Left ventricle myocardium inferior (tissue), 1 donor: Measurements from ENCODE around the gene SIVA1. TPM values are rescaled to one million over a fixed set of nuclear protein-coding genes. Genes with fewer than 3 reads are reported as not detected.

ENCODE experiments used
- DNase-seq: peaks from one replicate; pipeline ENCODE4 v3.0.0-alpha.2; 2020
- H3K27ac ChIP-seq: fragments of 200-600 bp; replicated peaks from 2 replicates; pipeline ENCODE4 v1.8.0; 2021
- H3K27me3 ChIP-seq: fragments of 200-600 bp; 2 replicates; pipeline ENCODE4 v1.8.0; 2021; ENCODE audit warnings: low read depth
- H3K36me3 ChIP-seq: fragments of 200-600 bp; 2 replicates; pipeline ENCODE4 v1.8.0; 2021
- H3K4me1 ChIP-seq: fragments of 200-600 bp; 2 replicates; pipeline ENCODE4 v1.8.0; 2021
- H3K4me3 ChIP-seq: fragments of 200-600 bp; 2 replicates; pipeline ENCODE4 v1.8.0; 2021; ENCODE audit warnings: mild to moderate bottlenecking, moderate library complexity
- H3K9me3 ChIP-seq: fragments of 200-600 bp; replicated peaks from 2 replicates; pipeline ENCODE4 v1.8.0; 2021
- CTCF ChIP-seq: fragments of 200-600 bp; IDR thresholded peaks from 2 replicates; pipeline ENCODE4 v1.8.0; 2021; ENCODE audit warnings: antibody characterized with exemption, mild to moderate bottlenecking, borderline replicate concordance
- intact Hi-C: fragments of 100-400 bp; cut with micrococcal nuclease; formaldehyde crosslinking; loops from one replicate; pipeline ENCODE4 v1.11.0; 2022
- long read RNA-seq: library from polyadenylated mRNA; unstranded; transcript quantifications from one replicate; pipeline ENCODE4 v2.0.0, GENCODE V29; 2021
- total RNA-seq: library from RNA; stranded (reverse); fragmentation: NEBNext Ultra II Directional; extraction: Animal tissue kit (Norgen Biotek cat#: 25700); gene quantifications from one replicate; pipeline ENCODE4 v1.2.1, GENCODE V29; 2021
- donor health status: DM: no; HTN: yes; CAD: no; lungs with severe emphysema.

Gene SIVA1, protein sequence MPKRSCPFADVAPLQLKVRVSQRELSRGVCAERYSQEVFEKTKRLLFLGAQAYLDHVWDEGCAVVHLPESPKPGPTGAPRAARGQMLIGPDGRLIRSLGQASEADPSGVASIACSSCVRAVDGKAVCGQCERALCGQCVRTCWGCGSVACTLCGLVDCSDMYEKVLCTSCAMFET
- 55.6 TPM for total RNA-seq
- long read RNA-seq, transcript SIVA1-201 (4 exons, 802 nt): major isoform, 61 of 78 reads
- long read RNA-seq, partial matches to known transcripts: 1 of 78 reads
- long read RNA-seq, other reads (novel, unspliced or antisense): 10 of 78 reads

- peak; percentile 100 for DNase-seq
- peaks cover 44% of the 10 kb centered on the region for H3K4me1 ChIP-seq
- no peaks in the 10 kb centered on the region for H3K9me3 ChIP-seq
- H3K4me3 ChIP-seq: peak within 1 kb of the TSS; percentile 98
- peaks cover 26% of the 10 kb centered on the region for H3K36me3 ChIP-seq
- no peak for TF ChIP-seq CTCF
- no peaks in the 10 kb centered on the region for H3K27me3 ChIP-seq
- peak within 1 kb of the TSS; percentile 91 for H3K27ac ChIP-seq
- intact Hi-C loops: no loop called here
These were observed at the start of gene SIVA1 for GRCh38 chr14:104752735-104753527. Gene SIVA1 (plus strand): TSS chr14:104753147. CDS start chr14:104753202, 55 bp downstream.

DNA sequence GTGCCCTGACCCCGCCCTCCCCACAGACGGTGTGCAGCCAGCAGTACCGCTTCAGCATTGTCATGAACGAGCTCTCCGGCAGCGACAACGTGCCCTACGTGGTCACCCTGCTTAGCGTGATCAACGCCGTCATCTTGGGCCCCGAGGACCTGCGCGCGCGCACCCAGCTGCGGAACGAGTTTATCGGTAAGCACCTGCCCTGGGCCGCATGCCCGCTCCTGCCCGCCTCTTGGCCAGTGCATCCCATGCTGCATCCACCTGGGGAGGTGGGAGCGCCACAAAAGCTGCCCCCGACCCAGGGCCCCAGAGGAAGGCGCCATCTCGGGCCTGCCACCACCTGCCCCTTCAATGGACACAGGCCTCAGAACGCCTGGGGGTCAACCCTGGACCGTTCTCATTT, 49.7 kb upstream of the SIVA1 start:
- no peaks in the 10 kb centered on the region for H3K9me3 ChIP-seq
- intact Hi-C loops: no loop called here
- peaks cover 53% of the 10 kb centered on the region for H3K36me3 ChIP-seq
- H3K27me3 ChIP-seq: no peaks in the 10 kb centered on the region
- no peak for TF ChIP-seq CTCF
- H3K27ac ChIP-seq: no peak overlapping the region
- peaks cover 45% of the 10 kb centered on the region for H3K4me1 ChIP-seq
- H3K4me3 ChIP-seq: no peak overlapping the region
- DNase-seq: no peak

DNA sequence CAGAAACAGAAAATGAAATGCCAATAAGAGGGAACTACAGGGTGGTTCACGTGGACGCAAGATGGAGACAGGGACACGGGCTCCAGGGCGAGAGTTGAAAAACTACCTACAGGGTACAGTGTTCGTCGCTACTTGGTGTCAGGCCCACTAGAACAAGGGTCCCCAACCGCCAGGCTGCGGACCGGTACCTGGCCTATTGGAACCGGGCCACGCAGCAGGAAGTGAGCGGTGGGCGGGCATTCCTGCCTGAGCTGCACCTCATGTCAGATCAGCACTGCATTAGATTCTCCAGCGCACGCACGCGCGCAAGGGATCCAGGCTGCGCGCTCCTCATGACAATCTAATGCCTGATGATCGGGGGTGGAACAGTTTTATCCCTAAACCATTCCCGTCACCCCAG, 48.7 kb upstream of the SIVA1 start:
- Histone ChIP-seq H3K36me3 (peaks cover 53% of the 10 kb centered on the region), H3K4me1 (peaks cover 45% of the 10 kb centered on the region), H3K9me3 (no peaks in the 10 kb centered on the region), H3K4me3 (no peak overlapping the region), H3K27me3 (no peaks in the 10 kb centered on the region), H3K27ac (no peak overlapping the region)
- no peak for DNase-seq
- TF ChIP-seq CTCF: no peak
- intact Hi-C loops: no loop called here

DNA sequence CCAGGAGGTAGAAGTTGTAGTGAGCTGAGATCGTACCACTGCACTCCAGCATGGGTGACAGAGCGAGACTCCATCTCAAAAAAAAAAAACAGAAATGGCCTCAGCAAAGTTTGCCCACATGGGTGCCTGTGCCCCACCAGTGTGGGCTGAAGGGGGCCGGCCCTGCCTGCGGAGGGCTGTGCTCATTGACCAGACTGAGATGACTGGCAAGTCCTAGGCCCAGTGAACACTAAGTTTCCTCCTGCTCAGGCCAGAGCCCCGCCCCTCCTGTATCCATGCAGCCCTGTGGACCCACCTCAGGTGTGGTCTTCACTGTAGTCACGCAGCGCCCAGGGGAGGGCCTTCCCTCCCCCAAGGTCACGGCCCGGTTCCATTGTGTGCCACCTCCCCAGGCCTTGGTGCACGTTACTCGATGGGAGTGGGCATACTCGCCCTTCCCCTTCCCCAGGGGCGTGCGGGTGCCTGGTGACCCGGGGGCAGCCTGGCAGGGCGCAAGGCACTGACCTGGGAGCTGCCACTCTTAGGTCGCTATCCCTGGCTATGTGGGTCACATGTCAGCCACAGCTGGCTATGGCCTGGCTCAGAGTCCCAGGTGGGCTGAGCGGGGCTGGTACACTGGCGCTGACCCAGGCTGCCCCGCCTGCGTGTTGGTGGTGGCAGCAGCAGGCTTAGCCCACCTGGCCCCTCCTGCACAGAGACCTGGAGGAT, 47.5 kb upstream of the SIVA1 start:
- DNase-seq: no peak
- peaks cover 41% of the 10 kb centered on the region for H3K4me1 ChIP-seq
- H3K9me3 ChIP-seq: no peaks in the 10 kb centered on the region
- no peak for TF ChIP-seq CTCF
- H3K36me3 ChIP-seq: peaks cover 65% of the 10 kb centered on the region
- H3K4me3 ChIP-seq: no peak overlapping the region
- H3K27me3 ChIP-seq: no peaks in the 10 kb centered on the region
- intact Hi-C loops: no loop called here
- H3K27ac ChIP-seq: no peak overlapping the region

- Histone ChIP-seq H3K27me3 (no peaks in the 10 kb centered on the region), H3K9me3 (no peaks in the 10 kb centered on the region), H3K36me3 (peaks cover 70% of the 10 kb centered on the region), H3K4me1 (peaks cover 26% of the 10 kb centered on the region), H3K4me3 (no peak overlapping the region), H3K27ac (no peak overlapping the region)
- no peak for TF ChIP-seq CTCF
- no peak for DNase-seq
- intact Hi-C loops: no loop called here
These were observed 46.0 kb upstream of the SIVA1 start for GRCh38 chr14:104706733-104707607.
